Neural progenitor cell (in vitro differentiated cells): ENCODE data around the gene ZNF497.
"Not testable (repeated sequence)": the region's sequence is repeated elsewhere in the genome, so short reads cannot be mapped to it uniquely, and the experiment has no call there.

ENCODE experiments used
- EZH2 ChIP-seq: fragments of 200-600 bp; sonication (generic); IDR thresholded peaks from 2 replicates; pipeline ENCODE4 v1.6.1; 2017; ENCODE audit warnings: antibody characterized with exemption, mild to moderate bottlenecking, moderate library complexity
- TF ChIP-seq, protein P1 (sequence below): fragments of 200-600 bp; sonication (generic); IDR thresholded peaks from 2 replicates; pipeline ENCODE4 v1.5.1; 2017; ENCODE audit warnings: antibody characterized with exemption, mild to moderate bottlenecking

DNA sequence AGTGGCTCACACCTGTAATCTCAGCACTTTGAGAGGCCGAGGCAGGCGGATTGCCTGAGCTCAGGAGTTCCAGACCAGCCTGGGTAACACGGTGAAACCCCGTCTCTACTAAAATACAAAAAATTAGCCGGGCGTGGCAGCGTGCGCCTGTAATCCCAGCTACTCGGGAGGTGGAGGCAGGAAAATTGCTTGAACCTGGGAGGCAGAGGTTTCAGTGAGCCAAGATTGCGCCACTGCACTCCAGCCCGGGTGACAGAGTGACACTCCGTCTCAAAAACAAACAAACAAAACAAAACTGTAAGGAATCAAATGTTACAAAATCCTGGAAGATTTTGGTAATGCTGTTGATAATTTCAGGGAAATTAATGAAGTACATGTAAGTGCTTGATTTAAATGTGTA, 14.5 kb downstream of the ZNF497 start:
- TF ChIP-seq EZH2: not testable (repeated sequence)
- TF ChIP-seq, protein P1, sequence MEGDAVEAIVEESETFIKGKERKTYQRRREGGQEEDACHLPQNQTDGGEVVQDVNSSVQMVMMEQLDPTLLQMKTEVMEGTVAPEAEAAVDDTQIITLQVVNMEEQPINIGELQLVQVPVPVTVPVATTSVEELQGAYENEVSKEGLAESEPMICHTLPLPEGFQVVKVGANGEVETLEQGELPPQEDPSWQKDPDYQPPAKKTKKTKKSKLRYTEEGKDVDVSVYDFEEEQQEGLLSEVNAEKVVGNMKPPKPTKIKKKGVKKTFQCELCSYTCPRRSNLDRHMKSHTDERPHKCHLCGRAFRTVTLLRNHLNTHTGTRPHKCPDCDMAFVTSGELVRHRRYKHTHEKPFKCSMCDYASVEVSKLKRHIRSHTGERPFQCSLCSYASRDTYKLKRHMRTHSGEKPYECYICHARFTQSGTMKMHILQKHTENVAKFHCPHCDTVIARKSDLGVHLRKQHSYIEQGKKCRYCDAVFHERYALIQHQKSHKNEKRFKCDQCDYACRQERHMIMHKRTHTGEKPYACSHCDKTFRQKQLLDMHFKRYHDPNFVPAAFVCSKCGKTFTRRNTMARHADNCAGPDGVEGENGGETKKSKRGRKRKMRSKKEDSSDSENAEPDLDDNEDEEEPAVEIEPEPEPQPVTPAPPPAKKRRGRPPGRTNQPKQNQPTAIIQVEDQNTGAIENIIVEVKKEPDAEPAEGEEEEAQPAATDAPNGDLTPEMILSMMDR: not testable (repeated sequence)
